Measurements from ENCODE around the gene SORBS2.

DNA sequence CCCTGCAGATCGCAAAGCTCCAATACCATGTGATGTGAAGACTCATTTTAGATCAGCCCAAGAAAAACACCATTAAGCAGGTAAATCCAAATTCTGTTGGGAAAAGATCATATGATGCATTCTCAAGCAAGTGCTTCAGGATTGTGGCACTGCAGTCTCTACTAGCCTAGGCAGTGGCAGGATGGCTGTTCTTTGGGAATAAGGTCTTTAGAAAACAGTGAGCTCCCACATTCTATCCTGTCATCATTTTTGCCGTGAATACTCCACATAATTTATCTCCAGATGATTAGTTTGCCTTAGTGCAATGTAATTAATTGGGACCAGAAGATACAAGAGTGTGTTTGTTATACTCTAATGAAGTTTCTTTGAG is 18.9 kb downstream of the SORBS2 start:
- TF ChIP-seq POLR2AphosphoS5 (IDR thresholded peaks at IDR 0.05; ENCODE audit: low read depth, low read length) = no peak
- TF ChIP-seq POLR2A (IDR thresholded peaks at IDR 0.05; ENCODE audit: low read depth, low read length) = no peak
- no peak for TF ChIP-seq POU2F2 (IDR thresholded peaks at IDR 0.05; ENCODE audit: low read depth, low read length)

All from GM12891 (cell line).